AG04450 (cell line): ENCODE measurements around the gene CFAP20DC. TPM values are rescaled to one million over a fixed set of nuclear protein-coding genes. Genes with fewer than 3 reads are reported as not detected.
"Not testable (repeated sequence)": the region's sequence is repeated elsewhere in the genome, so short reads cannot be mapped to it uniquely, and the experiment has no call there.

ENCODE experiments used
- CTCF ChIA-PET: fragments of 300-600, 350-600 bp; formaldehyde crosslinking; extraction: SDS; loops from one replicate; lab custom pipeline; 2022; ENCODE audit warnings: antibody characterized with exemption, inconsistent platforms; lab: Charles Lee
- POLR2A ChIA-PET: fragments of 350-600 bp; formaldehyde crosslinking; extraction: SDS; loops from one replicate; lab custom pipeline; 2021; ENCODE audit warnings: antibody characterized with exemption, inconsistent platforms; lab: Yijun Ruan, JAX
- DNase-seq: peaks from one replicate; pipeline ENCODE4 v3.0.0-alpha.2; 2011; ENCODE audit warnings: low read depth, low spot score
- H3K27ac ChIP-seq: one replicate; pipeline ENCODE4 v1.5.1; 2012; ENCODE audit warnings: low read depth, low read length, control low read depth
- H3K27me3 ChIP-seq: one replicate; pipeline ENCODE4 v1.6.0; 2012; ENCODE audit warnings: low read length; ENCODE audit not compliant: control insufficient read depth, insufficient read depth
- H3K4me3 ChIP-seq: 2 replicates; pipeline ENCODE4 v1.5.1; 2011; ENCODE audit warnings: mild to moderate bottlenecking, low read depth, low read length, control low read depth
- H3K9me3 ChIP-seq: 2 replicates; pipeline ENCODE4 v1.5.1; 2012; ENCODE audit warnings: low read length; ENCODE audit not compliant: control insufficient read depth, insufficient read depth
- polyA plus RNA-seq: library from polyadenylated mRNA; depleted of rRNA; stranded (reverse); fragments of >200 nt; gene quantifications from 2 replicates; pipeline ENCODE4 v1.2.3, GENCODE V29; 2011
- TF ChIP-seq, protein P1 (sequence below): IDR thresholded peaks from 2 replicates; pipeline ENCODE4 v1.5.1; 2011; ENCODE audit warnings: low read depth, low read length, control low read depth, inconsistent platforms

The CFAP20DC gene
- polyA plus RNA-seq, 1 experiment = 3.5 TPM

DNA sequence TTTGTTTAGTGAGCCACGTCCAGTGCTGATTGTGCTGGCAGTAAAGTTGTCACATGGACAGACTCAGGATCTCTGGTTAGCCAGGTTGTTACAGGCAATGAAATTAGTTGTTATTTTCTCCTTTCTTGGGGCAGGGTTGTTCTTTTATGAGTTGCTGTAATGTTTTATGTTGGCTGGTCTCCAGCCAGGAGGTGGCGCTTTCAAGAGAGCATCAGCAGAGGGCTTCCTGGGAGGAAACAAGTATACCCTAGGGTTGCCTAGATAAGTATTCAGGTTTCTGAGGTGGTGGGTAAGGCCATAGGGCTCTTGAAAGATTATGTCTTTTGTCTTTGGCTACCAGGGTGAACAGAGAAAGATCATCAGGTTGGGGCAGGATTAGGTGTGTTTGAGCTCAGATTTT, 14.5 kb upstream of the CFAP20DC start:
- Histone ChIP-seq H3K4me3 (no peak overlapping the region), H3K27me3 (no peaks in the 10 kb centered on the region), H3K9me3 (no peaks in the 10 kb centered on the region), H3K27ac (no peak overlapping the region)
- TF ChIP-seq, protein P1, sequence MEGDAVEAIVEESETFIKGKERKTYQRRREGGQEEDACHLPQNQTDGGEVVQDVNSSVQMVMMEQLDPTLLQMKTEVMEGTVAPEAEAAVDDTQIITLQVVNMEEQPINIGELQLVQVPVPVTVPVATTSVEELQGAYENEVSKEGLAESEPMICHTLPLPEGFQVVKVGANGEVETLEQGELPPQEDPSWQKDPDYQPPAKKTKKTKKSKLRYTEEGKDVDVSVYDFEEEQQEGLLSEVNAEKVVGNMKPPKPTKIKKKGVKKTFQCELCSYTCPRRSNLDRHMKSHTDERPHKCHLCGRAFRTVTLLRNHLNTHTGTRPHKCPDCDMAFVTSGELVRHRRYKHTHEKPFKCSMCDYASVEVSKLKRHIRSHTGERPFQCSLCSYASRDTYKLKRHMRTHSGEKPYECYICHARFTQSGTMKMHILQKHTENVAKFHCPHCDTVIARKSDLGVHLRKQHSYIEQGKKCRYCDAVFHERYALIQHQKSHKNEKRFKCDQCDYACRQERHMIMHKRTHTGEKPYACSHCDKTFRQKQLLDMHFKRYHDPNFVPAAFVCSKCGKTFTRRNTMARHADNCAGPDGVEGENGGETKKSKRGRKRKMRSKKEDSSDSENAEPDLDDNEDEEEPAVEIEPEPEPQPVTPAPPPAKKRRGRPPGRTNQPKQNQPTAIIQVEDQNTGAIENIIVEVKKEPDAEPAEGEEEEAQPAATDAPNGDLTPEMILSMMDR = no peak
- ChIA-PET CTCF (interaction anchor here (1.4 kb wide), 1 partner anchor 9 kb away, joined by 5 read pairs; no protein-coding TSS in a partner anchor), POLR2A (no interaction called here)
- DNase-seq = no peak

DNA sequence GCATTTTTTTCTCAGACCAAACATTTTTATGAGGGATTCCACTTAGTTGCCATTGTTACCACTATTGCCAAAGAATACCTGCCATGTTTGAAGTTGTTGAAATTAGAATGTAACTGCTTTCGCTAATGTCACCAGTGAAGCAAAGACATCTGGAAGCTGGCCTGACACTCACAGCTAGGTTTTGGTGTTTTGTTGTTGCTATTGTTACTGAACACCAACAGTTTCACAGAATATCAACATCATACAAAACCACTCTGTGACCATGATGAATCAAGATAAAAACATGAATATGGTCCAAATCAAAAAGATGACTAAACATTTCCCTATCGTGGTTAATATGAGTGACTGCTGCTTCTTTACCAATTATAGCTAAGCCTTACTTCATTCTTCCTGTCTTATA, 6.9 kb upstream of the CFAP20DC start:
- H3K4me3 ChIP-seq = no peak overlapping the region
- H3K27me3 ChIP-seq = no peaks in the 10 kb centered on the region
- no peak overlapping the region for H3K27ac ChIP-seq
- TF ChIP-seq, protein P1 = no peak
- H3K9me3 ChIP-seq = no peaks in the 10 kb centered on the region
- CTCF ChIA-PET = interaction anchor here (0.7 to 1.1 kb wide), 2 partner anchors 153 to 232 kb away, joined by 3 to 5 read pairs; no protein-coding TSS in a partner anchor
- POLR2A ChIA-PET = no interaction called here
- DNase-seq = no peak

DNA sequence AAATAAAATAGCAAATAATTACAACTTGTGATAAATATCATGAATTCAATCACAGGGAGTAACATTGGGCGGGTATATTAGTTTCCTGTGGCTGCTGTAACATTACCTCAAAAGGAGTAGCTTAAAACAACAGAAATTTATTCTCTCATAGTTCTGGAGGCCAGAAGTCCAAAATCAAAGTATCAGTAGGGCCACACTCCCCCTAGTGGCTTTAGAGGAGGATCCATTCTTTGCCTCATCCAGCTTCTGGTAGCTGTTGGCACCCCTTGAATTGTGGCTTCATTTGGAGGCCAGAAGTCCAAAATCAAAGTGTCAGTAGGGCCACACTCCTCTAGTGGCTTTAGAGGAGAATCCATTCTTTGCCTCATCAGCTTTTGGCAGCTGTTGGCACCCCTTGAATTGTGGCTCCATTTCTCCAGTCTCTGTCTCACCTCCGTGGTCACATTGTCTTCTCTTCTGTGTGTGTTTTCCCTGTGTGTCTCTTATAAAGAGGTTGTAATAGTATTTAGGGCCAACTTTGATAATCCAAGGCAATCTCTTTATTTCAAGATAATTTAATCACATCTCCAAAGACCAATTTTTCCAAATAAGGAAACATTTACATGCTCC, 3.1 kb upstream of the CFAP20DC start:
- Histone ChIP-seq H3K4me3 (no peak overlapping the region), H3K27ac (no peak overlapping the region), H3K27me3 (no peaks in the 10 kb centered on the region), H3K9me3 (peaks cover 3% of the 10 kb centered on the region; the same call in 1 of the 2 replicates)
- ChIA-PET CTCF (interaction anchor here (0.6 to 4.4 kb wide), 27 partner anchors 10 to 716 kb away, joined by 3 to 51 read pairs (median 5); no protein-coding TSS in a partner anchor), POLR2A (no interaction called here)
- TF ChIP-seq, protein P1 = peak; percentile 76
- peak; percentile 3 for DNase-seq

DNA sequence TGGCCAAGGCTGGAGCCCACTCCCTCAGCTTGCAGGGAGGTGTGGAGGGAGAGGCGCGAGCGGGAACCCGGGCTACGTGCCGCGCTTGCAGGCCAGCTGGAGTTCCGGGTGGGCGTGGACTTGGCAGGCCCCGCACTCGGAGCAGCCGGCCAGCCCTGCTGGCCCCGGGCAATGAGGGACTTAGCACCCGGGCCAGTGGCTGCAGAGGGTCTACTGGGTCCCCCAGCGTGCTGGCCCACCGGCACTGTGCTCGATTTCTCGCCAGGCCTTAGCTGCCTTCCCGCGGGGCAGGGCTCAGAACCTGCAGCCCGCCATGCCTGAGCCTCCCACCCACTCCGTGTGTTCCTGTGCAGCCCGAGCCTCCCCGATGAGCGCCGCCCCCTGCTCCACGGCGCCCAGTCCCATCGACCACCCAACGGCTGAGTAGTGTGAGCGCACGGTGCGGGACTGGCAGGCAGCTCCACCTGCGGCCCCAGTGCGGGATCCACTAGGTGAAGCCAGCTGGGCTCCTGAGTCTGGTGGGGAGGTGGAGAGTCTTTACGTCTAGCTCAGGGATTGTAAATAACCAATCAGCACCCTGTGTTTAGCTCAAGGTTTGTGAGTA, 1.1 kb upstream of the CFAP20DC start:
- H3K4me3 ChIP-seq, DNase-seq, H3K27me3 ChIP-seq, H3K9me3 ChIP-seq, H3K27ac ChIP-seq, POLR2A ChIA-PET: not testable (repeated sequence)
- CTCF ChIA-PET = interaction anchor here (0.7 to 1.1 kb wide), 2 partner anchors 227 to 246 kb away, joined by 3 to 4 read pairs; no protein-coding TSS in a partner anchor

DNA sequence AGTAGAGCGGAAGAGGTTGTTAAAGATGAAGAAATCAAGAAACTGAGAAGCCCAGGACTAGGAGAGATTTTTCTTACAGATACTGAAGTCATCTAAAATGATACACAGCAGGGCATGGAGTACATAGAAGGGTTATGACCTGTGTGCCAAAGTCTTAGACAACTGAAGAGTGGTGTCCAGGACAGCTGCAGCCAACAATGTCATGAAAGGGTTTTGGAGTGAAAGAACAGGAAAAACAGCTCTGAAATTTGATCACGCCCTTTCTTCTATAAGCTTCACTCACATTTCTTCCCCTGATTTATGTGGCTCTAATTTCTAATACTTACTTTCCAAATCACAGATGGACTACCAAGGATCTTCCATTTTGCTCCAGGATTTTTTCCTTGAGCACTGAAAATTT, 3.0 kb downstream of the CFAP20DC start:
- H3K27me3 ChIP-seq = no peaks in the 10 kb centered on the region
- peaks cover 3% of the 10 kb centered on the region; the same call in 1 of the 2 replicates for H3K9me3 ChIP-seq
- ChIA-PET POLR2A (no interaction called here), CTCF (no interaction called here)
- TF ChIP-seq, protein P1 = no peak
- no peak overlapping the region for H3K27ac ChIP-seq
- DNase-seq = no peak
- no peak overlapping the region for H3K4me3 ChIP-seq
